T47D (cell line): ENCODE data around the gene PEAR1.
"Not testable (repeated sequence)": the region's sequence is repeated elsewhere in the genome, so short reads cannot be mapped to it uniquely, and the experiment has no call there.

ENCODE experiments used
- DNase-seq, 2 experiments: peaks; one replicate each; pipeline versions ENCODE4 v3.0.0 to v3.0.0-alpha.2; 2011 to 2012; ENCODE audit warnings: low read depth in 1 of 2, low spot score in 1 of 2
- JUND ChIP-seq: IDR thresholded peaks from 2 replicates; pipeline ENCODE4 v1.6.1; 2012; ENCODE audit warnings: low read depth
- in situ Hi-C: cut with HindIII; loops from 2 replicates; pipeline ENCODE4 v1.10.0; 2016; ENCODE audit warnings: low sequenced_read_pairs, low pct_unique_long_range_greater_than_20kb

Gene PEAR1

GRCh38 chr1:156925154-156926010 lies 31.9 kb downstream of the PEAR1 start:
- in situ Hi-C loops: no loop called here
- DNase-seq: no peak
- no peak for TF ChIP-seq JUND

DNA sequence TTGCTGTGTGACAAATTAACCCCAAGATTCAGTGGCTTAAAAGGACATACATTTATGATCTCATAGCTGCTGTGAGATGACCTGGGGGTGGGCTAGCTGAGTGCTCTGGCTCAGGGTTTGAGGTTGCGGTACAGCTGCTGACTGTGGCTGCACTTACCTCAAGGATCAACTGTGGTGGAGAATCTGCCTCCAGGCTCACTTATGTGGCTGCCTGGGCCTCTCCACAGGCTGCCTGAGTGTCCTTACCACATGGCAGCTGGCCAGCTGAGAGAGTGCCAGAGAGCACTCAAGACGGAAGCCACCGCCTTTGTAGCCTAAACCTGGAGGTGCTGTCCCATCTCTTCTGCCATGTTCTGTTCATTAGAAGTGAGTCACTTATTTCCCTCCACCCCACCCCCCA lies 32.7 kb downstream of the PEAR1 start:
- in situ Hi-C loops: no loop called here
- DNase-seq: peak in 1 of 2 experiments; percentile 84
- TF ChIP-seq JUND: no peak

GRCh38 chr1:156926695-156927094 lies 33.2 kb downstream of the PEAR1 start:
- DNase-seq, in situ Hi-C loops: not testable (repeated sequence)

DNA sequence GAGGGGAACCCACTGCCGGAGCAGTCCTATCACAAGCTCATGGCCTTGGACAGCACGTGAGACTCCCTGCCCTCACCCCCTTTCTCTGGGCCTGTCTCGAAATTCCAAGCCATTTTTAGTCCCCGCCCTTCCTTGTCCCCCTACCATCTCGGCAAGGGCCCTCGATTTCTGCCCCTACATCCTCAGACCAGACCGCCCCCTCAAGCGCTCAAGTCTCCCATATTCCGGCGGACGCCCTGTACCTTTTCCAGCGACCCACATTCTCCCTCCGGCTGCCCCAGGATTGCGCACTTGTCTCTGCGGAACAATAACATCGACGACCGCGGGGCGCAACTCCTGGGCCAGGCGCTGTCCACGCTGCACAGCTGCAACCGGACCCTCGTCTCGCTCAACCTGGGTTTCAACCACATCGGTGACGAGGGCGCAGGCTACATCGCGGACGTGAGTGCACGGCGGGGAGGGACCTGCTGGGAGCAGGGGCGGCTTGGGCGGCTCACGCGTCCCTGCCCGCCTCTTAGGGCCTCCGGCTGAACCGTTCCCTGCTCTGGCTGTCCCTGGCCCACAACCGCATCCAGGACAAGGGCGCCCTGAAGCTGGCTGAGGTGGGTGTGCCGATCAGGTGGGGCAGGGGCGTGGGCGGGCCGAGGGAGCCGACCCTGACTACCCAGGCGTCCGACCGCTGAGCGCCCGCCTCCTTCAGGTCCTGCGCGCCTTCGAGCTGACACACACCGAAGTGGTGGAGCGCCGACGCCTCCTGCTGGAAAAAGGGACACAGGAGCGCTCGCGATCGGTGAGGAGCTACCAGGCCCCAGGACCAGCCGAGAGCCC lies 33.9 kb downstream of the PEAR1 start:
- peak; percentile 87 to 91 for DNase-seq
- in situ Hi-C loops: no loop called here
- TF ChIP-seq JUND: no peak

GRCh38 chr1:156928043-156928602 lies 34.6 kb downstream of the PEAR1 start:
- no peak for TF ChIP-seq JUND
- DNase-seq: no peak
- in situ Hi-C loops: no loop called here

GRCh38 chr1:156929596-156930238 lies 36.2 kb downstream of the PEAR1 start:
- no peak for TF ChIP-seq JUND
- in situ Hi-C loops: no loop called here
- DNase-seq: no peak

DNA sequence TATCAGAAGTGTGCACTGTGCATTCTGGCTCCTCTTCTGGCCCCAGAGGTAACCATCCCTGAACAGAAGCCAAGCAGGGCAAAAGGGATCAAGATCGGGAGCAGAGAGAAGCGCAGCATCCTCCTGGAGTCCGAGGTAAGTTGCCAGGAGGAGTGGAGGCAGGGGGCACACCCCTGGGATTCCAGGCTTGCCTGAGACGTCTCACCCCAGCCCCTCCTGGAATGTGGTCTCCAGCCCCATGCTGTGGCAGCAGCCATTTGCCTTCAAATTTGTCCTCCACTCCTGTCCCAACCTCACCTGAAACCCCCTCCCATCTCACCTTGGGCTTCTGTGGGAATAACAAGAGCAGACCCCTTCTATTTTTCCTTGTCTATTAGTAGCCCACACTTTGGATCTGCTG lies 37.0 kb downstream of the PEAR1 start:
- DNase-seq: no peak
- TF ChIP-seq JUND: no peak
- in situ Hi-C loops: no loop called here

DNA sequence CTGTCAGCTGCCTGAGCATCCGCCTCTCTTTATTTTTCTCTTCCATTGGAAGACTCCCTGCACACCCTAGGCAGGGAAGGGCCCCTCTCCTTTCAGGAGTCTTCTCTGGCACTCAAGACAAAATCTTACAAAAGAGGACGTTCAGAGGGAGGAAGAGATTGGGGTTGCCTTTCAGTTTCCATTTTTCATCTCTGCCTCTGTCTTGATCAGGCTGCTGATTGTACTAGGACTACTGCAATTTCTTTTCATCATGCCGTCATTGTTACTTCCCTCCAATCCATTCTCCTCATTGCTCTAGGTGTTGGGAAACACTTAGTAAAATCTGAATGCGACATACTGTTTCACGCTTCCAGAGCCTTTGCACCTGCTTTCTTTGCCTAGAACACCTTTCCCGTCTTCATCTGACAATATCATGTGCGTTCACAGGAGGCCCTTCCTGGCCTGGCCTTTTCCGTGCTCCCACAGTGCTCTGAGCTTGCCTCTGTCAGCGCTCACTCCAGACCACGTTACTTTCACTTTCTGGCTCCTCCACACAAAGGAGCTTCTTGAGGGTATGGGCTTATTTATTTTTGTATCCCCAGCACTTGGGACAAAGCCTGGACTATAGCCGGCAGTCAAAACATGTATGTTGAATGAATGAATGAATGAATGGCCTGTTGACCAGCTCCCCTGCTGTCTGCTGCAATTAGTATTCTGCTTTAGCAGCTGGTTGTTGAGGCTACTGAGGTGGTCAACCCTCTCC lies 37.9 kb downstream of the PEAR1 start:
- no peak for DNase-seq
- no peak for TF ChIP-seq JUND
- in situ Hi-C loops: no loop called here

DNA sequence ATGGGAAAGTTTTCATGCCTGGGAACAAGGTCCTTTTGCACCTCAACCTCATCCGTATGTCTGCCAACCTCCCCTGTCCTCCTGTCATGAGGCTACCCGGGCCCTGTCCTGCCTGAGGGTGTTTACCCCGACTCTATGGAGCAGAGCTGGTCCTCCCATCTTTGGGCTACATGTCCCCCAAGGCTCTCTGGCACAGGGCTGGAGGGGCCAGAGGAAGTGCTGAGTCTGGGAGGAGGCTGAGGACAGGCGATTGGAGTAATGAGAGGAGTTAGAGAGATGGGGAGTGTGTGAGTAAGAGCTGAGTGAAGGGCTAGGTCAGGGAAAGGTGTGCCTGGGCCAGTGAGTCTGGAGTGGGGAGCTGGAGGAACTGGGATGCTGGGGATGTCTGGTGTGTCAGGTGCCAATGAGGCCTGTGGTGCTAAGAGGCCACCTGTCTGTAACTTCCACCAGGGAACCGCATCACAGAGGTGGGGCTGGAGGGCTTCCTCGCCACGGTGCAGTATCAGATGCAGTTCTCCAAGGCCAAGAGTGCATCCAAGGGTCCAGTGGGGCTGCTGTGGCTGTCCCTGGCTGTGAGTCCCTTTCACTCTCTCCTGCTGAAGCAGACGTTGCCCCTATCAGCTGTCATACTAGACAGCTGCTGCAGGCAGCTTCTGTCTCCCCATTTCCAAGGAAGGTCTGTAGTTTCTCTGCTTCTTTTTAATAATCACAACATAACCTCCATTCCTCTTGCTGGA lies 38.6 kb downstream of the PEAR1 start:
- no peak for DNase-seq
- in situ Hi-C loops: no loop called here
- TF ChIP-seq JUND: no peak

GRCh38 chr1:156933136-156933535 lies 39.6 kb downstream of the PEAR1 start:
- TF ChIP-seq JUND: no peak
- no peak for DNase-seq
- in situ Hi-C loops: no loop called here

GRCh38 chr1:156935505-156936128 lies 42.1 kb downstream of the PEAR1 start:
- no peak for TF ChIP-seq JUND
- no peak for DNase-seq
- in situ Hi-C loops: no loop called here
